ENCODE data around the gene ATP9B. TPM values are rescaled to one million over a fixed set of nuclear protein-coding genes. Genes with fewer than 3 reads are reported as not detected.

ATP9B gene
- total RNA-seq, 1 donor from 2014 or later, result 12.6 TPM

DNA sequence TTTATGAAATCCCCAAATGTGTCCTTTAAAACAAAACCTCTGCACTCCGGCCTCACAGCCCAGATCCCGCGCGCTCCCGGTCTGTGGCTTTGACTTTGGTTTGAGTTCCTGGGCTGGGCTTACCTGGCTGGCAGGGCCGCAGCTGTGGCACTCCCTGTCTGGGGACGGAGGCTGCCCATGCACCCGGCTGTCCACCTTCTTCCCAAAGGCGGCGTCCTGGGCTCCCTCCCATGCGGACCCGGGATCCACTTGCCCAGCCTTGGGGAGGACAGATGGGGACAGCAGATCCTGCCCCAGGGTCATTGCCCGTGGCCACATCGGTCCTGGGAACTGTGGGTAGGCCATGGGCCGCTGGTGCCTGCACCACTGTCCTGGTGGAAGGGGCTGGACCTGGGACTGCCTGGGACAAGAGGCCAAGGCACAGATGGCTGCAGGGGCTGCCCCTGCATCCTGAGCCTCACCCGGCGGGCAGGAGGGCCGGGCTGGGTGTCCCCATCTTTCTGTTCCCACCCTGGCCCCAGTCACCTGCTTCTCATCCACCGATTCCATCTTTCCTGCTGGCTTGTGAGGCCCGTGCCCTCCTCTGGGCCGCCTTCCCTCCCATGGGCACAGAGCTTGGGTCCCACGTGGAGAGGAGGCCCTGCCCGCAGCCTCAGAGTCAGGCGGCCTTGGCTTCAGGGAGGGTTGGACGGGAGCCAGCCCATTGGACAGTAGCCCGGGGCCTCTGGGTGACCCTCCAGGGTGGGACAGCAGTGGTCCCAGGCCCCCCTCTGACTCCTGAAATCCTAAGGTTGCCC, 354.2 kb downstream of the ATP9B start:
- intact Hi-C loops (cut with micrococcal nuclease), result no loop called here
- peaks cover 16% of the 10 kb centered on the region for H3K4me1 ChIP-seq
- no peak overlapping the region for H3K4me3 ChIP-seq
- no peak overlapping the region for H3K27ac ChIP-seq (replicated peaks)
- no peaks in the 10 kb centered on the region for H3K27me3 ChIP-seq (ENCODE audit: low read depth)
- no peak for DNase-seq
- H3K9me3 ChIP-seq (replicated peaks), result no peaks in the 10 kb centered on the region
- H3K36me3 ChIP-seq, result peaks cover 20% of the 10 kb centered on the region
- TF ChIP-seq, protein P1, sequence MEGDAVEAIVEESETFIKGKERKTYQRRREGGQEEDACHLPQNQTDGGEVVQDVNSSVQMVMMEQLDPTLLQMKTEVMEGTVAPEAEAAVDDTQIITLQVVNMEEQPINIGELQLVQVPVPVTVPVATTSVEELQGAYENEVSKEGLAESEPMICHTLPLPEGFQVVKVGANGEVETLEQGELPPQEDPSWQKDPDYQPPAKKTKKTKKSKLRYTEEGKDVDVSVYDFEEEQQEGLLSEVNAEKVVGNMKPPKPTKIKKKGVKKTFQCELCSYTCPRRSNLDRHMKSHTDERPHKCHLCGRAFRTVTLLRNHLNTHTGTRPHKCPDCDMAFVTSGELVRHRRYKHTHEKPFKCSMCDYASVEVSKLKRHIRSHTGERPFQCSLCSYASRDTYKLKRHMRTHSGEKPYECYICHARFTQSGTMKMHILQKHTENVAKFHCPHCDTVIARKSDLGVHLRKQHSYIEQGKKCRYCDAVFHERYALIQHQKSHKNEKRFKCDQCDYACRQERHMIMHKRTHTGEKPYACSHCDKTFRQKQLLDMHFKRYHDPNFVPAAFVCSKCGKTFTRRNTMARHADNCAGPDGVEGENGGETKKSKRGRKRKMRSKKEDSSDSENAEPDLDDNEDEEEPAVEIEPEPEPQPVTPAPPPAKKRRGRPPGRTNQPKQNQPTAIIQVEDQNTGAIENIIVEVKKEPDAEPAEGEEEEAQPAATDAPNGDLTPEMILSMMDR (IDR thresholded peaks at IDR 0.05; ENCODE audit: borderline replicate concordance), result no peak

DNA sequence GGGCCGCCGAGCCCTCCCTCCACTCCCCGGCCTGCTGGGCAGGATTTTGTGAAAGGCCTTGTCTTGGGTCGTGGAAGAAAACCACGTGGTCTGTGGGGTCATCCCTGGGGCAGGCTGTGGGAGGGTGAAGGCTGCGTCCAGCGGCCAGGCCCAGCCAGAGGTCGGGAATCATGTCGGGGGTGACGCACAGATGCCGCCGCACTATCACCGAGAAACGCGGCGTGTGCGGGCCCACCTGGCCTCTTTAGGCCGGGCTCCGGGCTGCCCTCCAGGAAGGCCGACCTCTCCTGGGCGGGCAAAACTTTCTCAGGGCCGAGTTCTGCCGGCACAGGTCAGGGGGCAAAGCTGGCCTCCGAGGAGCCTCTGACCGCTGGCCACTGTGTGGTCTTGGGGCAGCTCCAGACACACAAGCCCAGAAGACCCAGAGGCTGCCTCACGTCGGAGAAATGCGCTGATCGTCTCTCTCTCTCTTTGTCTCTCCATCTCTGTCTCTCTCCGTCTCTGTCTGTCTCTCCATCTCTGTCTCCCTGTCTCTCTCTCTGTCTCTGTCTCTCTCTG, 354.9 kb downstream of the ATP9B start:
- intact Hi-C loops (cut with micrococcal nuclease), result no loop called here
- Histone ChIP-seq H3K27ac (replicated peaks) (peak overlapping the region; percentile 28), H3K36me3 (peaks cover 20% of the 10 kb centered on the region), H3K9me3 (replicated peaks) (no peaks in the 10 kb centered on the region), H3K4me1 (peaks cover 16% of the 10 kb centered on the region), H3K4me3 (no peak overlapping the region), H3K27me3 (ENCODE audit: low read depth) (no peaks in the 10 kb centered on the region)
- peak; percentile 69 for DNase-seq
- TF ChIP-seq, protein P1 (IDR thresholded peaks at IDR 0.05; ENCODE audit: borderline replicate concordance), result no peak

DNA sequence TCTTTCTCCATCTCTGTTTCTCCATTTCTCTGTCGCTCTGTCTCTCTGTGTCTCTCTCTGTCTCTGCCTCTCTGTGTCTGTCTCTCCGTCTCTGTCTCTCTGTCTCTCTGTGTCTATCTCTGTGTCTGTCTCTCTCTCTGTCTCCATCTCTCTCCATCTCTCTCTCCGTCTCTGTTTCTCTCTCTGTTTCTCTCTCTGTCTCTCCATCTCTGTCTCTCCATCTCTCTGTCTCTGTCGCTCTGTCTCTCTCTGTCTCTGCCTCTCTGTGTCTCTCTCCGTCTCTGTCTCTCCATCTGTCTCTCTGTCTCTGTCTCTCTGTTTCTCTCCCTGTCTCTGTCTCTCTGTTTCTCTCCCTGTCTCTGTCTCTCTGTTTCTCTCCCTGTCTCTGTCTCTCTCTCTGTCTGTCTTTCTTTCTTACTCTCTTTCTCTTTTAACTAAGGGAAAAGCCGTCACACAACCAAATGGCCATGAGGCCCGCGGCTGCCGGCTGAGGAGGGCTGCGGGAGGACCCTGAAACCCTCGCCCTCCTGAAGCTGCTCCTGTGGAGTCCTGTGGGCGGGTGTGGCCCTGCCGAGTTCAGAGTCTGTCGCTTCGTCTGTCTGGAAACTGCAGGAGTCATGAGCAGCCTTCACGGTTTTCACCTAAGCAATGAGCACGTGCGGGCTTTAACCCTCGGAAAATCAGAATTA, 355.8 kb downstream of the ATP9B start:
- no peaks in the 10 kb centered on the region for H3K9me3 ChIP-seq (replicated peaks)
- no peak for DNase-seq
- H3K27me3 ChIP-seq (ENCODE audit: low read depth), result no peaks in the 10 kb centered on the region
- H3K4me1 ChIP-seq, result peaks cover 16% of the 10 kb centered on the region
- peaks cover 20% of the 10 kb centered on the region for H3K36me3 ChIP-seq
- H3K27ac ChIP-seq (replicated peaks), result no peak overlapping the region
- intact Hi-C loops (cut with micrococcal nuclease), result no loop called here
- TF ChIP-seq, protein P1 (IDR thresholded peaks at IDR 0.05; ENCODE audit: borderline replicate concordance), result no peak
- no peak overlapping the region for H3K4me3 ChIP-seq

DNA sequence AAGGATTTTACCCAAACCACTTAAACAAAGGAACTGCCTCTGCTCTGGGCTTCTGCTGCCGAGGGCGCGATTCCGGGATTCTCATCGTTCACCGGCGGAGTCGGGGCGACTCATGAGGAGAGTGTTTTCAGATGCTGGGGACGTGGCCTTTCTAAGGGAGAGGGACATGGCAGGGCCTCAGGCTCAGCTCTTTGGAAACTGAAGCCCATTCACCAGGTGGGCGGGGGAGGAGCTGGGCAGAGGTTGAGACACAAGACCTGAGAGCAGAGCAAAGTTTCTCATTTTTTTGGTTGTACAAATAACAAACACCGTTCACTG, 356.3 kb downstream of the ATP9B start:
- Histone ChIP-seq H3K27me3 (ENCODE audit: low read depth) (no peaks in the 10 kb centered on the region), H3K36me3 (peaks cover 19% of the 10 kb centered on the region), H3K4me1 (peaks cover 16% of the 10 kb centered on the region), H3K4me3 (no peak overlapping the region), H3K9me3 (replicated peaks) (no peaks in the 10 kb centered on the region), H3K27ac (replicated peaks) (no peak overlapping the region)
- intact Hi-C loops (cut with micrococcal nuclease), result no loop called here
- TF ChIP-seq, protein P1 (IDR thresholded peaks at IDR 0.05; ENCODE audit: borderline replicate concordance), result no peak
- no peak for DNase-seq

DNA sequence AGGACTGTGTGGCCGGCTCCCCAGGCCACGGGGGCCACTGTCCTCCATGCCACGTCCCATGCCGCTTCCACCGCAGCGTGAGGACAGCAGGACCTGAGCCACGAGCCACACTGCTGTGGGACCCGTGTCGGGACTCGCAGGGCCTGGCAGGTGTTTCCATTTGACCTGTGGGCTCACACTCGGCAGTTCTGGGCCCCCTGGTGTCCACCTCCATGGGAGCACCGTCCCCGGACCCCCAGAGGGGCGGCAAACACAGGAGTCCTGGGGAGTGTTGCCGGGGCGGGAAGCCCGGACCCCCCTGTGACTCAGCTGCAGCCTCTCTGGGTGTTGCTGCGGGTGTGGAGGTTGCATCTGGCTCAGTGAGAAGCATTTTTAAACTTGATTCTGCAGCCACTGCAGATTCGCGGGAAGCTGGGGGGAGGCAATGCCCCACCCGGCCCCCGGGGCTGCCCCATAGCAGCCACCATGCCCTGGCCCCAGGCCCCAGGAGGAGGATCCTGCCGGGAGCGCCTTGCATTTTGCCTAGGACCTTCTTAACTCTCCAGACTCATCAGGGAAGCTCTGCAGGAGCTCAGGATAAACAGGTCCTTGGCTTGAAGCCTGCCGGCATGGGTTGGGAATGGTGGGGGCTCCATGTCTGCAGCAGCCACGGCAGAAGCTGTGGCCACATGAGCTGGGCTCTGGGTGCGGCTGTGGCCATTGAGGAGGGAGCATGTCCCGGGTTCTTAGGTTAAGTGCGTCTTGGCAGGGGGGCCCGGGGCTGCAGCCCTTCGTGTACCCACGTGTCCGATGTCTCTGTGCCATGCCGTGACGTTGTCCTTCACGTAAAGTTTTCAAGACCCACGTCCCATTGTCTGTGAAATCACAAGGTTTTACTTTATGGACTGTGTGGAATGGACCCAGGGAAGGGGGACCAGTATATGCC, 357.4 kb downstream of the ATP9B start:
- Histone ChIP-seq H3K4me1 (peaks cover 16% of the 10 kb centered on the region), H3K27me3 (ENCODE audit: low read depth) (no peaks in the 10 kb centered on the region), H3K9me3 (replicated peaks) (no peaks in the 10 kb centered on the region), H3K27ac (replicated peaks) (no peak overlapping the region), H3K36me3 (peaks cover 9% of the 10 kb centered on the region), H3K4me3 (no peak overlapping the region)
- no peak for DNase-seq
- TF ChIP-seq, protein P1 (IDR thresholded peaks at IDR 0.05; ENCODE audit: borderline replicate concordance), result no peak
- intact Hi-C loops (cut with micrococcal nuclease), result no loop called here

Measured in left ventricle myocardium inferior (tissue), 1 donor.